Measurements from ENCODE around the gene LAMA5.

The LAMA5 gene

GRCh38 chr20:62359491-62360121 lies 7.5 kb downstream of the LAMA5 start:
- Histone ChIP-seq H3K9ac (no peak overlapping the region), H3K4me2 (no peak overlapping the region), H3K36me3 (ENCODE audit: insufficient read depth) (no peaks in the 10 kb centered on the region)

GRCh38 chr20:62359043-62359490 lies 8.0 kb downstream of the LAMA5 start:
- no peak overlapping the region for H3K4me2 ChIP-seq
- H3K4me3 ChIP-seq (IDR thresholded peaks at IDR 0.05; ENCODE audit: insufficient read depth, low read depth, low read length): no peak overlapping the region
- H3K27me3 ChIP-seq (ENCODE audit: insufficient read depth, low read depth): no peaks in the 10 kb centered on the region
- no peaks in the 10 kb centered on the region for H3K79me2 ChIP-seq (ENCODE audit: insufficient read depth, low read depth)
- H4K20me1 ChIP-seq (ENCODE audit: insufficient read depth): no peaks in the 10 kb centered on the region
- no peak overlapping the region for H3K9ac ChIP-seq
- no peaks in the 10 kb centered on the region for H3K4me1 ChIP-seq (ENCODE audit: low read depth, poor library complexity, severe bottlenecking)
- no peaks in the 10 kb centered on the region for H3K36me3 ChIP-seq (ENCODE audit: insufficient read depth)
- no peak overlapping the region for H2AFZ ChIP-seq (ENCODE audit: low read depth)
- no peak overlapping the region for H3K27ac ChIP-seq
- no peak for TF ChIP-seq CTCF (conservative IDR thresholded peaks at IDR 0.05; ENCODE audit: low read depth, low read length)

More at GRCh38 chr20:62359491-62360121, 7.5 kb downstream of the LAMA5 start:
- Histone ChIP-seq H3K4me1 (ENCODE audit: low read depth, poor library complexity, severe bottlenecking) (no peaks in the 10 kb centered on the region), H2AFZ (ENCODE audit: low read depth) (no peak overlapping the region), H4K20me1 (ENCODE audit: insufficient read depth) (no peaks in the 10 kb centered on the region), H3K27me3 (ENCODE audit: insufficient read depth, low read depth) (no peaks in the 10 kb centered on the region), H3K27ac (no peak overlapping the region), H3K4me3 (IDR thresholded peaks at IDR 0.05; ENCODE audit: insufficient read depth, low read depth, low read length) (no peak overlapping the region), H3K79me2 (ENCODE audit: insufficient read depth, low read depth) (no peaks in the 10 kb centered on the region)
- no peak for TF ChIP-seq CTCF (conservative IDR thresholded peaks at IDR 0.05; ENCODE audit: low read depth, low read length)

GRCh38 chr20:62358171-62359042 lies 8.7 kb downstream of the LAMA5 start:
- Histone ChIP-seq H3K4me2 (no peak overlapping the region), H4K20me1 (ENCODE audit: insufficient read depth) (no peaks in the 10 kb centered on the region), H3K4me3 (IDR thresholded peaks at IDR 0.05; ENCODE audit: insufficient read depth, low read depth, low read length) (no peak overlapping the region)

GRCh38 chr20:62357681-62358080 lies 9.4 kb downstream of the LAMA5 start:
- Histone ChIP-seq H3K9ac (no peak overlapping the region), H3K27ac (no peak overlapping the region), H3K4me2 (no peak overlapping the region), H4K20me1 (ENCODE audit: insufficient read depth) (no peaks in the 10 kb centered on the region), H3K4me1 (ENCODE audit: low read depth, poor library complexity, severe bottlenecking) (no peaks in the 10 kb centered on the region), H3K36me3 (ENCODE audit: insufficient read depth) (no peaks in the 10 kb centered on the region), H3K4me3 (IDR thresholded peaks at IDR 0.05; ENCODE audit: insufficient read depth, low read depth, low read length) (no peak overlapping the region), H3K27me3 (ENCODE audit: insufficient read depth, low read depth) (no peaks in the 10 kb centered on the region), H2AFZ (ENCODE audit: low read depth) (no peak overlapping the region), H3K79me2 (ENCODE audit: insufficient read depth, low read depth) (no peaks in the 10 kb centered on the region)
- TF ChIP-seq CTCF (conservative IDR thresholded peaks at IDR 0.05; ENCODE audit: low read depth, low read length): no peak

More at GRCh38 chr20:62358171-62359042, 8.7 kb downstream of the LAMA5 start:
- no peak overlapping the region for H3K9ac ChIP-seq
- H3K4me1 ChIP-seq (ENCODE audit: low read depth, poor library complexity, severe bottlenecking): no peaks in the 10 kb centered on the region
- H3K79me2 ChIP-seq (ENCODE audit: insufficient read depth, low read depth): no peaks in the 10 kb centered on the region
- TF ChIP-seq CTCF (conservative IDR thresholded peaks at IDR 0.05; ENCODE audit: low read depth, low read length): no peak
- H3K27me3 ChIP-seq (ENCODE audit: insufficient read depth, low read depth): no peaks in the 10 kb centered on the region
- H2AFZ ChIP-seq (ENCODE audit: low read depth): no peak overlapping the region
- no peak overlapping the region for H3K27ac ChIP-seq
- no peaks in the 10 kb centered on the region for H3K36me3 ChIP-seq (ENCODE audit: insufficient read depth)
